ENCODE results near the gene RPP25.

RPP25 gene

DNA sequence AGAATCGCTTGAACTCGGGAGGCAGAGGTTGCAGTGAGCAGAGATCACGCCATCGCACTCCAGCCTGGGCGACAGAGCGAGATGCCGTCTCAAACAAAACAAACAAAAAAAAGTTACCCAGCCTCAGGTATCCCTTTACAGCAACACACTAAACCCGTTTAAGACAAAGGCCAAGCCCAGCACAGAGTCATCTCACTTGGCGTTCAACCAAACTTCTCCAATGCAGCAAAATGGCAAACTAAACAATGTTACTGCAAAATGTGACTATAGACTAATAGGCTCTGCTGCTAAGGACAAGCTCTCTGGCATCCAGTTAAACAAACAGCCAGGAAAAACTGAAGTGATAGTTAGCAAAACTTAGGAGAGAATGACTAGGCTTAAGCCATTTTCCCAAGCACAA, 43.5 kb downstream of the RPP25 start:
- DNase-seq: no peak

DNA sequence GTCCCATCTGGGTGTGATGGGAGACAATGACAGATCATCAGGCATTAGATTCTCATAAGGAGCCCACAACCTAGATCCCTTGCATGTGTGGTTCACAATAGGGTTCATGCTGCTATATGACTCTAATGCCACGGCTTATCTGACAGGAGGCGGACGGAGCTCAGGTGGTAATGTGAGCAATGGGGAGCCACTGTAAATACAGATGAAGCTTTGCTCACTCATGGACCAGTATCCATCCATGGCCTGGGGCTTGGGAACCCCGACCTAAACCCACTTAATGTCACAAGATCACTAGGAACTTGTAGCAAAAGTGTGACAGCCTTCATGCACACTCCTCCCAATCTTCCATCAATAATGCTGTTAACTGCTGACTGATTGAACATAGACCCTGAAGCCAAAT, 47.9 kb downstream of the RPP25 start:
- no peak for DNase-seq

DNA sequence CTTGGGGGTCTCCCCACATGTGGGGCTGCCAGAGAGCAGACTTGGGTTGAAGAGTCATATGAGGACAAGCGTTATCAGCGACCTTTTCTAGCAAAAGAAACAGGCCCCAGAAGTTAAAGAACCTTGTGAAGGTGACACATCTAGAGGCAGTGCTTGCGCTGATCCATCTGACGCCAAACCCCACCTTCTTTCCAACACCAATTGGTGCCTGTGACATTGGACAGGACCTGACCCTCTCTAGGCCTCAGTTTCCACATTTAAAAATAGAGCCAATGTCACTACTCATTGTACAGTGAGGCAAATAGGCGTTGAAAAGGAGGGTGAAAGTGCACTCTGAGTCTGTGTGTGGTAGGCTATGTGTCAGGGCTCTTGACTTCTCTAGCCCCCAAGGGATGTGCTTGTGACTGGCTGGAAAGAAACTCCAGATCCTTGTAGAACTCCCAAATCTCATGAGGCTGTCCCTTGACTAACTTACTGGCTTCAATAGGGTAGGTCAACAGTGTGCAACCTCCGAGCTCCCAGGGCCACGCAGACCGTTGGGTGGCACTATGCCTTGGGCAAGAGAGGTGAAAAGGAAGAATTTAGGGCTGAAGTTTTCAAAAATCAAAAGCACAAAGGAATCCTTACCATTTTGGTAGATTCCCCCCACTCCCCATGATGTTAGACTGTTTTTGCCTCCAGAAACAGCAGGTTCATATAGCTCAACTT, 49.3 kb downstream of the RPP25 start:
- DNase-seq: no peak

- DNase-seq: peak; percentile 64 to 75
Observed at GRCh38 chr15:74906450-74907162, 50.0 kb downstream of the RPP25 start, which contains the start of gene FAM219B. FAM219B (minus strand) TSS chr15:74906851; CDS start chr15:74906800, 51 bp downstream.

DNA sequence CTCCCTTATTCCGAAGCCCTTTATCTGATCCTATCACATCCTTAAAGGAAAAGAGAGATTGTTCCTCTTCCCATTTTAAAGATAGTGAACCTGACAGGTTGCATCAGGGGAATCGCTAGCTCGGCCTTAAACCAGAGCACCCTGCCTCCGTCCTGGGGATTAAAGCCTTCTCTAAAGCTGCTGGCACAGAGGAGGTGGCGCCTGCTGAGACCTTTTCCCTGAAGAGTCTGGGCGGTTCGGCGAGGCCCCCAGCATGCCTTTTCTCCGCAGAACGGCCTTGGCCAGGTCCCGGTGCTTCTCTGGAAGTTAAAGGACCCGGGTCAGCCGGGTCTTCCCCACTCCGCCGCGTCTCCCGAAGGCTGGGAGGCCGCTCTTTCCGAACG, 50.5 kb downstream of the RPP25 start:
- peak; percentile 20 to 32 for DNase-seq
